HG02943 (cell line): ENCODE data around the gene PTBP2.
"Not testable (repeated sequence)": the region's sequence is repeated elsewhere in the genome, so short reads cannot be mapped to it uniquely, and the experiment has no call there.

ENCODE experiments used
- ATAC-seq: cut with Tn5 transposase; IDR thresholded peaks from one replicate; pipeline ENCODE4 v1.9.1; 2021; ENCODE audit warnings: mild to moderate bottlenecking, low read depth, moderate library complexity; ENCODE audit not compliant: unreplicated experiment

PTBP2 gene

GRCh38 chr1:96730574-96731298 lies 9.2 kb downstream of the PTBP2 start:
- ATAC-seq, result no peak

- ATAC-seq, result no peak
Observed at GRCh38 chr1:96741335-96741734, 19.8 kb downstream of the PTBP2 start.

- ATAC-seq, result no peak
Observed at GRCh38 chr1:96746440-96747420, 25.1 kb downstream of the PTBP2 start.

GRCh38 chr1:96747565-96747964 lies 26.0 kb downstream of the PTBP2 start:
- ATAC-seq, result no peak

- no peak for ATAC-seq
Observed at GRCh38 chr1:96748078-96748477, 26.5 kb downstream of the PTBP2 start.

GRCh38 chr1:96749618-96750017 lies 28.0 kb downstream of the PTBP2 start:
- no peak for ATAC-seq

- ATAC-seq, result no peak
Observed at GRCh38 chr1:96752394-96752793, 30.8 kb downstream of the PTBP2 start.

GRCh38 chr1:96756789-96757188 lies 35.2 kb downstream of the PTBP2 start:
- ATAC-seq, result no peak

GRCh38 chr1:96762586-96762985 lies 41.0 kb downstream of the PTBP2 start:
- not testable (repeated sequence) for ATAC-seq

- ATAC-seq, result no peak
Observed at GRCh38 chr1:96763514-96763913, 41.9 kb downstream of the PTBP2 start.

- ATAC-seq, result no peak
Observed at GRCh38 chr1:96764469-96764868, 42.9 kb downstream of the PTBP2 start.

GRCh38 chr1:96771847-96772246 lies 50.3 kb downstream of the PTBP2 start:
- no peak for ATAC-seq

- no peak for ATAC-seq
Observed at GRCh38 chr1:96772349-96772748, 50.8 kb downstream of the PTBP2 start.

- ATAC-seq, result no peak
Observed at GRCh38 chr1:96772972-96773371, 51.4 kb downstream of the PTBP2 start.

- no peak for ATAC-seq
Observed at GRCh38 chr1:96782206-96782605, 60.6 kb downstream of the PTBP2 start.

- no peak for ATAC-seq
Observed at GRCh38 chr1:96782856-96783255, 61.3 kb downstream of the PTBP2 start.

- ATAC-seq, result no peak
Observed at GRCh38 chr1:96790599-96790998, 69.0 kb downstream of the PTBP2 start.

GRCh38 chr1:96792220-96792619 lies 70.6 kb downstream of the PTBP2 start:
- ATAC-seq, result no peak

GRCh38 chr1:96801696-96802095 lies 80.1 kb downstream of the PTBP2 start:
- not testable (repeated sequence) for ATAC-seq

GRCh38 chr1:96804648-96805047 lies 83.1 kb downstream of the PTBP2 start:
- ATAC-seq, result no peak

GRCh38 chr1:96808191-96808590 lies 86.6 kb downstream of the PTBP2 start:
- ATAC-seq, result no peak

- ATAC-seq, result no peak
Observed at GRCh38 chr1:96815914-96816313, 94.3 kb downstream of the PTBP2 start.
